ENCODE measurements around the gene CENPP.

GRCh38 chr9:92360083-92360482, 34.3 kb downstream of the CENPP start:
- TF ChIP-seq POLR2A (IDR thresholded peaks at IDR 0.05; ENCODE audit: low read length) (no peak), GATA1 (IDR thresholded peaks at IDR 0.05; ENCODE audit: low read depth, low read length) (no peak)

Data from erythroblast (primary cell).